ENCODE measurements around the gene MNAT1.
"Not testable (repeated sequence)": the region's sequence is repeated elsewhere in the genome, so short reads cannot be mapped to it uniquely, and the experiment has no call there.

Gene MNAT1

GRCh38 chr14:60734465-60735242 lies at the start of gene MNAT1:
MNAT1 (plus strand) TSS chr14:60734761; CDS start chr14:60734863, 102 bp downstream.
- peak; percentile 47 for DNase-seq

- no peak for DNase-seq
Observed at GRCh38 chr14:60686865-60687264, 47.7 kb upstream of the MNAT1 start.

GRCh38 chr14:60691383-60692113 lies 43.0 kb upstream of the MNAT1 start:
- no peak for DNase-seq

- no peak for DNase-seq
Observed at GRCh38 chr14:60695327-60695726, 39.2 kb upstream of the MNAT1 start.

GRCh38 chr14:60700598-60700997 lies 34.0 kb upstream of the MNAT1 start:
- no peak for DNase-seq

GRCh38 chr14:60705100-60705499 lies 29.5 kb upstream of the MNAT1 start:
- no peak for DNase-seq

DNA sequence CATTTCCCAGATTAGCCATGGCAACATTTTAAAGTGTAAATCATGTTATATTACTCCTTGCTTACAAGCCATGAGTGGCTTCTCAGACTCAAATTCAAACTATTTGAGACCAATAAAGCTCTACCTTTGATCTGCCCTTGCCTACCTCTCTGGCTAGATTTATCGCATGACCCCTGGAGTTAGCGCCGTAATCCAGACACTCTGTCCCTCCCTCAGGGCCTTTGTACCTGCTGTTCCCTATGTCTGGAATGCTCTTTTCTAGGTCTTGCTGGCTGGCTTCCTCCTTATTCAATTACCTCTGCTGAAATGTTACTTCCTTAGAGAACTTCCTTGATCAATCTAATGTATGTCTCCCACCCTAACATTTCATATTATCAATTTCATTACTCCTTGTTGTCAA lies 26.7 kb upstream of the MNAT1 start:
- no peak for DNase-seq

GRCh38 chr14:60710494-60710893 lies 24.1 kb upstream of the MNAT1 start:
- DNase-seq = no peak

GRCh38 chr14:60713513-60713912 lies 21.0 kb upstream of the MNAT1 start:
- DNase-seq = no peak

- DNase-seq = no peak
Observed at GRCh38 chr14:60720391-60720790, 14.2 kb upstream of the MNAT1 start.

DNA sequence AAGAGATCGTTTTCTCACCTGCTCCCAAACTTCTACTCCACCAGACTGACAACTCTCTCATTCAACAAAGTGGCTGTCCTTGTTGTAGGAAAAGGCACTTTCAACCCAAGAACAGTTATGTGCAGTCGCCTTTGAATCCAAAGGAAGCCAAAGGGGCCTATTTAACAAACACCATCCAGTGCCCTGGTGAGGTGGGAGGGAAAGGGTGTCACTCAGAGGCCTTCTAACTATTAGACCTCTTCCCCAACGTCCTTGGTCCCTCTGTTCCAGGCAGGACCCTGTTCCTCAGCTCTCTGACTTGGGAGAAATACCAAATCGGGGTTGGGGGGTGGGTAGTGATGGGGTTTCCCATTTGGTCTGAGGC lies 13.6 kb upstream of the MNAT1 start:
- DNase-seq = no peak

- DNase-seq = no peak
Observed at GRCh38 chr14:60721326-60722106, 13.0 kb upstream of the MNAT1 start.

GRCh38 chr14:60722107-60722356 lies 12.5 kb upstream of the MNAT1 start:
- DNase-seq = no peak

DNA sequence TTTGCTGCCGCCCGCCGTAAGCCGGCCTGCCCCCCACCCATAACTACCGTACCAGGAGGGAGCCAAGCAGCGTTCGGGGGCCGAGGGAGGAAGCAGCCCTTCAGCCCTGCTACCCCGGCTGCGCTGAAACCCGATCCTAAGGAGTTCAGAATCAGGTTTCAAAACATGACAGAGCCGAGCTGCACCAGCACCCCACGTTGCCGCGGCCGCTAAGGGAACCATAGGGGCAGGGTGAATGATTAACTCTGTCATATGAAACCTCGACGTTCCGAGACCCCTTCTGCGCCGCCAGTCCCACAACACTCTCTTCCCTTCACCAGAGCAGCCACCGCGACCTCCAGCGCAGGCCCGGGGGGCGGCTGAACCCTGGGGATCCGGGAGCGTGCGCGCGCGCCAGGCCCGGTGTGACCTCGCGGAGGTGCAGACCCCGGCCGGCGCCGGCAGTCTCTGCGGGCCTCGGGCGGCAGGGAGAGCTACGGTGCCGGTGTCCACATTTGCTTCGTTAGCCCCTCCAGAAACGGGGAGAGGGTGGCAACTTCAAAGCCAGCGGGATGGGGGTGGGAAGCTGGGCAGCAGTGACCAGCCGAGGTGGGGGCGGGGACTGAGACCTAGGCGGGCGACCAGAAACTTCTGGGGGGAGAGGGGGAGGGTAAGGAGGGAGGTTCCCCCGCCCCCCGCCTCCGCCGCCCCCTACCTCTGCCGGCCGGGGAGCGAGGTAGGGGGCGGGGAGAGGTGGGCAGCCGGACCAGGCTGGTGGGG lies 12.0 kb upstream of the MNAT1 start:
- no peak for DNase-seq

GRCh38 chr14:60723116-60723906 lies 11.2 kb upstream of the MNAT1 start:
- no peak for DNase-seq

GRCh38 chr14:60723907-60724618 lies 10.5 kb upstream of the MNAT1 start, which contains the start of gene SIX4:
SIX4 (minus strand) TSS chr14:60724351; CDS start chr14:60724074, 277 bp downstream.
- peak; percentile 96 for DNase-seq

GRCh38 chr14:60731291-60731690 lies 3.3 kb upstream of the MNAT1 start:
- DNase-seq = not testable (repeated sequence)

DNA sequence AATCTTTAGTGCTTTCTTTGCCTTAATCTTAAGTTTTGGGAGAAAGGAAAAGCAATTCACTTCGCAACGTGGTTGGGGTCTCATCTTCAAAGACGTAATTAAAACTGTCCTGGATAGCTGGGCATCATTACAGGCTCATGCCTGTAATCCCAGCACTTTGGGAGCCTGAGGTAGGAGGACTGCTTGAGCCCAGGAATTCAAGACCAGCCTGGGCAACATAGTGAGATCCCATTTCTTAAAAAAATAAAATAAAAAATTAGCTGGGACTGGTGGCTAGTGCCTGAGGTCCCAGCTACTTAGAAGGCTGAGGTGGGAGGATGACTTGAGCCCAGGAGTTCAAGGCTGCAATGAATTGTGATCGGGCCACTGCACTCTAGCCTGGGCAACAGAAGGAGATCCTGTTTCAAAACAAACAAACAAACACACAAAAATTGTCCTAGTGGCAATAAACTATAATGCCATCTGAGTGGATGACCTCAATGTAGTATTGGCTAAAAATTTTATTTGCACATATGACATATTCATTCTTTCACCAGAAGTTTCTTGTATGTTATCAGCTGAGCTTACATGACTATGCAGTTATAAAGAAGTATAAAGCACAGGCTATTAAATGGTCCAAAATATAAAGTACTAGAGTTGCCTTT lies 1.6 kb upstream of the MNAT1 start:
- no peak for DNase-seq

GRCh38 chr14:60735416-60735815 lies 855 bp downstream of the MNAT1 start:
- no peak for DNase-seq

- no peak for DNase-seq
Observed at GRCh38 chr14:60736494-60736893, 1.9 kb downstream of the MNAT1 start.

All from NCI-H187 treated with DMSO at 0.1 percent for 48 hours (cell line).